ENCODE results near the gene RERE. TPM values are rescaled to one million over a fixed set of nuclear protein-coding genes. Genes with fewer than 3 reads are reported as not detected.

The RERE gene
- total RNA-seq, 1 experiment from 2014 or later = 40.6 TPM

DNA sequence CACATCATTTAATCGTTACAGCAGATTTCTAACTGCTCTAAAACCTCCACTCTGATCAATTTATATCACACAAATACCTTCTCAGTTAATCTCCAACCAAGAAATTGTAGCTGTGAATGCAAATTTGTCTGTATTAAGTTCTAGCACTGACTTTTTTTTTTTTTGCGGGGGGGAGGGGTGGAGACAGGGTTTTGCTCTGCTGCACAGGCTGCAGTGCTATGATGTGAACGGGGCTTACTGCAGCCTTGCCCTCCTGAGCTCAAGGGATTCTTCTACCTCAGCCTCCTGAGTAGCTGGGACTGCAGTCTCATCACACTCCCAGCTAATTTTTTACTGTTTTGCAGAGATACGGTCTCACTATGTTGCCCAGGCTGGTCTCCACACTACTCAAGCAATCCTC, 163.6 kb downstream of the RERE start:
- no peaks in the 10 kb centered on the region for H3K27me3 ChIP-seq (ENCODE audit: insufficient read depth, low read length)
- H2AFZ ChIP-seq (ENCODE audit: low read depth, low read length, poor library complexity, severe bottlenecking) = no peak overlapping the region
- no peak overlapping the region for H3K27ac ChIP-seq (ENCODE audit: low read depth, low read length)
- intact Hi-C loops (cut with micrococcal nuclease) = no loop called here
- H4K20me1 ChIP-seq (ENCODE audit: insufficient read depth) = no peaks in the 10 kb centered on the region
- DNase-seq (ENCODE audit: low read depth, low spot score) = no peak
- peaks cover 10% of the 10 kb centered on the region for H3K79me2 ChIP-seq (ENCODE audit: insufficient read depth, low read length)
- no peaks in the 10 kb centered on the region for H3K9me3 ChIP-seq (ENCODE audit: control insufficient read depth in 1 of 2, insufficient read depth in 1 of 2, low read depth in 1 of 2, low read length in 2 of 2)
- no peaks in the 10 kb centered on the region for H3K9me2 ChIP-seq (ENCODE audit: insufficient read depth)
- no peak overlapping the region for H3K9ac ChIP-seq (ENCODE audit: low read length)
- no peak overlapping the region for H3K4me3 ChIP-seq (replicated peaks in 1 of 2; ENCODE audit: low read depth in 1 of 2, low read length in 2 of 2)
- ATAC-seq = no peak
- H3K36me3 ChIP-seq (ENCODE audit: control insufficient read depth in 1 of 2, insufficient read depth in 2 of 2, low read length in 2 of 2) = no peaks in the 10 kb centered on the region; a peak in 1 of 4 replicates
- CTCF ChIA-PET = no interaction called here
- TF ChIP-seq SIN3A (IDR thresholded peaks at IDR 0.05; ENCODE audit: low read depth) (no peak), EZH2phosphoT487 (IDR thresholded peaks at IDR 0.05; ENCODE audit: borderline replicate concordance) (no peak), EGR1 (IDR thresholded peaks at IDR 0.05; ENCODE audit: low read depth) (no peak), POLR2A (IDR thresholded peaks at IDR 0.05; ENCODE audit: borderline replicate concordance, extremely low read depth, insufficient read depth, insufficient read length) (no peak), TCF7L2 (IDR thresholded peaks at IDR 0.05; ENCODE audit: borderline replicate concordance, extremely low read depth, insufficient read depth, insufficient read length) (no peak), SP1 (IDR thresholded peaks at IDR 0.05; ENCODE audit: low read depth) (no peak), RAD21 (IDR thresholded peaks at IDR 0.05; ENCODE audit: low read depth) (no peak), ELF1 (IDR thresholded peaks at IDR 0.05; ENCODE audit: borderline replicate concordance, low read depth) (no peak), JUND (IDR thresholded peaks at IDR 0.05) (no peak), ZFX (IDR thresholded peaks at IDR 0.05) (no peak), ZNF274 (IDR thresholded peaks at IDR 0.05; ENCODE audit: low read depth, low read length) (no peak), EZH2 (IDR thresholded peaks at IDR 0.05) (no peak)
- TF ChIP-seq, protein P1, sequence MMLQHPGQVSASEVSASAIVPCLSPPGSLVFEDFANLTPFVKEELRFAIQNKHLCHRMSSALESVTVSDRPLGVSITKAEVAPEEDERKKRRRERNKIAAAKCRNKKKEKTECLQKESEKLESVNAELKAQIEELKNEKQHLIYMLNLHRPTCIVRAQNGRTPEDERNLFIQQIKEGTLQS (IDR thresholded peaks at IDR 0.05) = no peak
- TF ChIP-seq, protein P2, sequence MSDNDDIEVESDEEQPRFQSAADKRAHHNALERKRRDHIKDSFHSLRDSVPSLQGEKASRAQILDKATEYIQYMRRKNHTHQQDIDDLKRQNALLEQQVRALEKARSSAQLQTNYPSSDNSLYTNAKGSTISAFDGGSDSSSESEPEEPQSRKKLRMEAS (IDR thresholded peaks at IDR 0.05) = no peak
- TF ChIP-seq, protein P3, sequence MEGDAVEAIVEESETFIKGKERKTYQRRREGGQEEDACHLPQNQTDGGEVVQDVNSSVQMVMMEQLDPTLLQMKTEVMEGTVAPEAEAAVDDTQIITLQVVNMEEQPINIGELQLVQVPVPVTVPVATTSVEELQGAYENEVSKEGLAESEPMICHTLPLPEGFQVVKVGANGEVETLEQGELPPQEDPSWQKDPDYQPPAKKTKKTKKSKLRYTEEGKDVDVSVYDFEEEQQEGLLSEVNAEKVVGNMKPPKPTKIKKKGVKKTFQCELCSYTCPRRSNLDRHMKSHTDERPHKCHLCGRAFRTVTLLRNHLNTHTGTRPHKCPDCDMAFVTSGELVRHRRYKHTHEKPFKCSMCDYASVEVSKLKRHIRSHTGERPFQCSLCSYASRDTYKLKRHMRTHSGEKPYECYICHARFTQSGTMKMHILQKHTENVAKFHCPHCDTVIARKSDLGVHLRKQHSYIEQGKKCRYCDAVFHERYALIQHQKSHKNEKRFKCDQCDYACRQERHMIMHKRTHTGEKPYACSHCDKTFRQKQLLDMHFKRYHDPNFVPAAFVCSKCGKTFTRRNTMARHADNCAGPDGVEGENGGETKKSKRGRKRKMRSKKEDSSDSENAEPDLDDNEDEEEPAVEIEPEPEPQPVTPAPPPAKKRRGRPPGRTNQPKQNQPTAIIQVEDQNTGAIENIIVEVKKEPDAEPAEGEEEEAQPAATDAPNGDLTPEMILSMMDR (IDR thresholded peaks at IDR 0.05 in 2 of 3, conservative IDR thresholded peaks at IDR 0.05 in 1 of 3; ENCODE audit: borderline replicate concordance in 1 of 3, insufficient read depth in 1 of 3, low read depth in 2 of 3, low read length in 2 of 3) = no peak
- TF ChIP-seq, protein P4, sequence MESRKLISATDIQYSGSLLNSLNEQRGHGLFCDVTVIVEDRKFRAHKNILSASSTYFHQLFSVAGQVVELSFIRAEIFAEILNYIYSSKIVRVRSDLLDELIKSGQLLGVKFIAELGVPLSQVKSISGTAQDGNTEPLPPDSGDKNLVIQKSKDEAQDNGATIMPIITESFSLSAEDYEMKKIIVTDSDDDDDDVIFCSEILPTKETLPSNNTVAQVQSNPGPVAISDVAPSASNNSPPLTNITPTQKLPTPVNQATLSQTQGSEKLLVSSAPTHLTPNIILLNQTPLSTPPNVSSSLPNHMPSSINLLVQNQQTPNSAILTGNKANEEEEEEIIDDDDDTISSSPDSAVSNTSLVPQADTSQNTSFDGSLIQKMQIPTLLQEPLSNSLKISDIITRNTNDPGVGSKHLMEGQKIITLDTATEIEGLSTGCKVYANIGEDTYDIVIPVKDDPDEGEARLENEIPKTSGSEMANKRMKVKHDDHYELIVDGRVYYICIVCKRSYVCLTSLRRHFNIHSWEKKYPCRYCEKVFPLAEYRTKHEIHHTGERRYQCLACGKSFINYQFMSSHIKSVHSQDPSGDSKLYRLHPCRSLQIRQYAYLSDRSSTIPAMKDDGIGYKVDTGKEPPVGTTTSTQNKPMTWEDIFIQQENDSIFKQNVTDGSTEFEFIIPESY (IDR thresholded peaks at IDR 0.05; ENCODE audit: extremely low read depth, insufficient replicate concordance, low read length) = no peak
- POLR2A ChIA-PET = no interaction called here
- H3K4me2 ChIP-seq (ENCODE audit: low read length) = no peak overlapping the region
- RAD21 ChIA-PET (ENCODE audit: low non-redundant PET in 1 of 2, low total read pairs in 2 of 2, uncharacterized antibody in 2 of 2, unreplicated experiment in 2 of 2) = no interaction called here
- H3K4me1 ChIP-seq (ENCODE audit: control insufficient read depth in 1 of 2, insufficient read depth in 2 of 2, low read length in 2 of 2) = no peaks in the 10 kb centered on the region
- no TSS peak for BruUV-seq (replicated peaks)
